ENCODE measurements around the gene ANKRD39.

GRCh38 chr2:96813656-96814055 is 44.2 kb downstream of the ANKRD39 start:
- TF ChIP-seq POLR2A (IDR thresholded peaks at IDR 0.05) (no peak), CTCF (IDR thresholded peaks at IDR 0.05) (no peak)

Measured in Peyer's patch (tissue), 4 donors.